ENCODE measurements around the gene SUSD6.
A peak's percentile ranks its signal among the peaks of the same experiment; 100 is the strongest.

The SUSD6 gene

GRCh38 chr14:69711065-69711464, 99.7 kb downstream of the SUSD6 start:
- no peak overlapping the region for H2AFZ ChIP-seq (ENCODE audit: low read length)
- no peak overlapping the region for H3K4me2 ChIP-seq (ENCODE audit: low read depth, low read length)
- no peak overlapping the region for H3K9ac ChIP-seq (ENCODE audit: low read length)
- peaks cover 11% of the 10 kb centered on the region for H3K79me2 ChIP-seq (ENCODE audit: low read length)
- H4K20me1 ChIP-seq (ENCODE audit: insufficient read depth, low read length) = no peaks in the 10 kb centered on the region
- no peaks in the 10 kb centered on the region; the same call in 1 of the 2 replicates for H3K36me3 ChIP-seq (replicated peaks; ENCODE audit: insufficient read depth, low read length)
- no peaks in the 10 kb centered on the region for H3K9me3 ChIP-seq (replicated peaks; ENCODE audit: insufficient read depth, low read length)
- peaks cover 31% of the 10 kb centered on the region for H3K4me1 ChIP-seq (ENCODE audit: low read length)
- no peak for DNase-seq
- H3F3A ChIP-seq (ENCODE audit: insufficient read depth, low read length) = peaks cover 15% of the 10 kb centered on the region
- H3K9me2 ChIP-seq (replicated peaks; ENCODE audit: insufficient read depth, low read length) = no peaks in the 10 kb centered on the region
- no peak overlapping the region for H3K27ac ChIP-seq (ENCODE audit: low read length)
- TF ChIP-seq EZH2phosphoT487 (IDR thresholded peaks at IDR 0.05; ENCODE audit: low read length) = no peak
- TF ChIP-seq, protein P1, sequence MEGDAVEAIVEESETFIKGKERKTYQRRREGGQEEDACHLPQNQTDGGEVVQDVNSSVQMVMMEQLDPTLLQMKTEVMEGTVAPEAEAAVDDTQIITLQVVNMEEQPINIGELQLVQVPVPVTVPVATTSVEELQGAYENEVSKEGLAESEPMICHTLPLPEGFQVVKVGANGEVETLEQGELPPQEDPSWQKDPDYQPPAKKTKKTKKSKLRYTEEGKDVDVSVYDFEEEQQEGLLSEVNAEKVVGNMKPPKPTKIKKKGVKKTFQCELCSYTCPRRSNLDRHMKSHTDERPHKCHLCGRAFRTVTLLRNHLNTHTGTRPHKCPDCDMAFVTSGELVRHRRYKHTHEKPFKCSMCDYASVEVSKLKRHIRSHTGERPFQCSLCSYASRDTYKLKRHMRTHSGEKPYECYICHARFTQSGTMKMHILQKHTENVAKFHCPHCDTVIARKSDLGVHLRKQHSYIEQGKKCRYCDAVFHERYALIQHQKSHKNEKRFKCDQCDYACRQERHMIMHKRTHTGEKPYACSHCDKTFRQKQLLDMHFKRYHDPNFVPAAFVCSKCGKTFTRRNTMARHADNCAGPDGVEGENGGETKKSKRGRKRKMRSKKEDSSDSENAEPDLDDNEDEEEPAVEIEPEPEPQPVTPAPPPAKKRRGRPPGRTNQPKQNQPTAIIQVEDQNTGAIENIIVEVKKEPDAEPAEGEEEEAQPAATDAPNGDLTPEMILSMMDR (IDR thresholded peaks at IDR 0.05; ENCODE audit: low read length) = no peak
- no peak for TF ChIP-seq EZH2 (optimal IDR thresholded peaks at IDR 0.05; ENCODE audit: low read depth, low read length)
- no peaks in the 10 kb centered on the region for H3K27me3 ChIP-seq (replicated peaks; ENCODE audit: insufficient read depth, low read length)
- H3K4me3 ChIP-seq (ENCODE audit: low read length) = no peak overlapping the region

DNA sequence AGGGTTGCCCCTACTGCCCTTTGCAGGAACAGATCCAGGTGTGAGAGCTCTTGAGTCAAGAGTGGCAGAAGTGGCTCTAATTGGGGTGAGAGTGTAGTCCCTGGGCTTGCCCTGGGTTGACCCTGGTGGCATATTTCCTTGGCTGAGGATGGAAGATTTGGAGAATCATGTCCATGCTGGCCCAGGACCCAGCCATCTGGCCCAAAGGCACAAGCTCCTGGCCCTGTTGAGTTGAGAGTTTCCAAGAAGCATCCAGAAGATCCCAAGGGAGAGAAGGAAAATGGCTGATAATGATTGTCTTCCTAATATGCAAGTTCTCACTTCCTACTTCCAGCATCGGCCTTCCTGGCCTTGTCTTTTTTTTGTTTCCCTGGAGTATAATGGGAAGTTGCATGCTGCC, 100.1 kb downstream of the SUSD6 start:
- Histone ChIP-seq H2AFZ (ENCODE audit: low read length) (no peak overlapping the region), H3K9ac (ENCODE audit: low read length) (no peak overlapping the region), H3K4me2 (ENCODE audit: low read depth, low read length) (no peak overlapping the region), H3K36me3 (replicated peaks; ENCODE audit: insufficient read depth, low read length) (no peaks in the 10 kb centered on the region; the same call in 1 of the 2 replicates), H3K27ac (ENCODE audit: low read length) (no peak overlapping the region), H4K20me1 (ENCODE audit: insufficient read depth, low read length) (no peaks in the 10 kb centered on the region), H3K4me1 (ENCODE audit: low read length) (peaks cover 34% of the 10 kb centered on the region), H3K79me2 (ENCODE audit: low read length) (peaks cover 11% of the 10 kb centered on the region), H3K4me3 (ENCODE audit: low read length) (no peak overlapping the region), H3K27me3 (replicated peaks; ENCODE audit: insufficient read depth, low read length) (no peaks in the 10 kb centered on the region), H3K9me3 (replicated peaks; ENCODE audit: insufficient read depth, low read length) (no peaks in the 10 kb centered on the region), H3K9me2 (replicated peaks; ENCODE audit: insufficient read depth, low read length) (no peaks in the 10 kb centered on the region), H3F3A (ENCODE audit: insufficient read depth, low read length) (peaks cover 15% of the 10 kb centered on the region)
- TF ChIP-seq EZH2phosphoT487 (IDR thresholded peaks at IDR 0.05; ENCODE audit: low read length) (no peak), EZH2 (optimal IDR thresholded peaks at IDR 0.05; ENCODE audit: low read depth, low read length) (no peak)
- TF ChIP-seq, protein P1 (IDR thresholded peaks at IDR 0.05; ENCODE audit: low read length) = no peak
- no peak for DNase-seq

DNA sequence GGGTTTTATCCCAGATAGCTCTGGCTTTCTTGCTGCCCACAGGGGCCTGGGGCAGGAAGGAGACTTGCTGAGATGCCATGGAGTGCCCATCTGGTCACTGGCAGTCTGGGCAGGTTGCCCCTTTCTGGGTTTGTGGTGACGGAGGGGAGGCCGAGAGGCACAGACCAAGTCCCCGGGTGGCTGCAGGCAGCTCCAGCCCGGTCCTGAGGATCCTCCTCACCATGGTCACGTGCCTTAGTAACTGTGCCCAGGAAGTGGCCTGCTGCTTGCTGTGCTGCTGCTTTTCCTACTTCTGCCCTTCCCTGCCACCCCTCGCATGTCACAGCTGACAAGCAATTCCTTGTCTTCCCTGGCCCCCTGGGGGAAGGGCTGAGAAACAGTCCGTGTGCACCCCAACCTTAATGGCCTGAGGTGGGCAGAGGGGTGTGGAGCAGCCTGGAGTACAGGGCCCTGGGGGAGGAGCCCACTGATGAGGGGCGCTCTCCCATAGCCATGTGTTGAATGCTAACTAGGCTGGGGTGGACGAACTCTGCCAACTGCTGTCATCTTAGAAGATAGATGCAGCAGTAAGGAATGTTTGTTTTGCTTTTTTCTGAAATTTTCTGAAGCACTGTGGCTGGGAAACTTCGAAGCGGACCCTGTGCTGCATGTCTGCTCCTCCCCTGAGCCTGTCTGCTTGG, 100.6 kb downstream of the SUSD6 start:
- peaks cover 15% of the 10 kb centered on the region for H3F3A ChIP-seq (ENCODE audit: insufficient read depth, low read length)
- H4K20me1 ChIP-seq (ENCODE audit: insufficient read depth, low read length) = no peaks in the 10 kb centered on the region
- DNase-seq = no peak
- H3K27ac ChIP-seq (ENCODE audit: low read length) = peak overlapping the region; percentile 85
- no peak overlapping the region for H2AFZ ChIP-seq (ENCODE audit: low read length)
- H3K4me1 ChIP-seq (ENCODE audit: low read length) = peaks cover 39% of the 10 kb centered on the region
- peak overlapping the region; percentile 35; the same call in 1 of the 2 replicates for H3K9ac ChIP-seq (ENCODE audit: low read length)
- TF ChIP-seq EZH2 (optimal IDR thresholded peaks at IDR 0.05; ENCODE audit: low read depth, low read length) = no peak
- no peak for TF ChIP-seq EZH2phosphoT487 (IDR thresholded peaks at IDR 0.05; ENCODE audit: low read length)
- TF ChIP-seq, protein P1 (IDR thresholded peaks at IDR 0.05; ENCODE audit: low read length) = no peak
- H3K27me3 ChIP-seq (replicated peaks; ENCODE audit: insufficient read depth, low read length) = no peaks in the 10 kb centered on the region
- H3K4me2 ChIP-seq (ENCODE audit: low read depth, low read length) = peak overlapping the region; percentile 52; the same call in 1 of the 2 replicates
- H3K4me3 ChIP-seq (ENCODE audit: low read length) = no peak overlapping the region
- peaks cover 11% of the 10 kb centered on the region for H3K79me2 ChIP-seq (ENCODE audit: low read length)
- no peaks in the 10 kb centered on the region for H3K9me2 ChIP-seq (replicated peaks; ENCODE audit: insufficient read depth, low read length)
- H3K36me3 ChIP-seq (replicated peaks; ENCODE audit: insufficient read depth, low read length) = no peaks in the 10 kb centered on the region; the same call in 1 of the 2 replicates
- no peaks in the 10 kb centered on the region for H3K9me3 ChIP-seq (replicated peaks; ENCODE audit: insufficient read depth, low read length)

Measured in MM.1S (cell line).